Osteoblast (primary cell): ENCODE data around the gene SZT2. TPM values are rescaled to one million over a fixed set of nuclear protein-coding genes. Genes with fewer than 3 reads are reported as not detected.
A peak's percentile ranks its signal among the peaks of the same experiment; 100 is the strongest.
"Not testable (repeated sequence)": the region's sequence is repeated elsewhere in the genome, so short reads cannot be mapped to it uniquely, and the experiment has no call there.

Experiments used
- DNase-seq: peaks from one replicate; pipeline ENCODE4 v3.0.0; 2011; ENCODE audit warnings: low spot score, mixed read lengths; ENCODE audit not compliant: insufficient read length; ENCODE audit errors: missing footprints
- H2AFZ ChIP-seq: 2 replicates; pipeline ENCODE4 v1.6.0; 2011; ENCODE audit warnings: mild to moderate bottlenecking, low read length
- H3K27ac ChIP-seq: 2 replicates; pipeline ENCODE4 v1.5.1; 2011; ENCODE audit warnings: mild to moderate bottlenecking, low read depth, low read length, moderate library complexity
- H3K27me3 ChIP-seq: 2 replicates; pipeline ENCODE4 v1.6.0; 2012; ENCODE audit warnings: mild to moderate bottlenecking, control low read depth, inconsistent platforms, low read length, moderate library complexity; ENCODE audit not compliant: insufficient read depth
- H3K36me3 ChIP-seq: 2 replicates; pipeline ENCODE4 v1.5.1; 2011; ENCODE audit warnings: mild to moderate bottlenecking, low read length, control low read depth, moderate library complexity; ENCODE audit not compliant: insufficient read depth
- H3K4me1 ChIP-seq: 2 replicates; pipeline ENCODE4 v1.5.1; 2011; ENCODE audit warnings: mild to moderate bottlenecking, low read length, control low read depth, moderate library complexity; ENCODE audit not compliant: insufficient read depth
- H3K4me2 ChIP-seq: 2 replicates; pipeline ENCODE4 v1.6.0; 2011; ENCODE audit warnings: mild to moderate bottlenecking, low read length; ENCODE audit not compliant: insufficient read depth
- H3K4me3 ChIP-seq: fragments of 200-600 bp; sonication (generic); 3 replicates; pipeline ENCODE4 v1.5.1; 2012; ENCODE audit warnings: mild to moderate bottlenecking, low read length, inconsistent platforms; ENCODE audit not compliant: insufficient read depth
- H3K79me2 ChIP-seq: 2 replicates; pipeline ENCODE4 v1.6.0; 2012; ENCODE audit warnings: mild to moderate bottlenecking, low read length, control low read depth, inconsistent platforms; ENCODE audit not compliant: insufficient read depth
- H3K9me3 ChIP-seq: 2 replicates; pipeline ENCODE4 v1.5.1; 2011; ENCODE audit warnings: low read depth, low read length, control low read depth
- H4K20me1 ChIP-seq: 2 replicates; pipeline ENCODE4 v1.6.0; 2012; ENCODE audit warnings: mild to moderate bottlenecking, low read length, control low read depth; ENCODE audit not compliant: insufficient read depth
- total RNA-seq: library from RNA; depleted of rRNA; stranded (reverse); fragments of >200 nt; gene quantifications from 2 replicates; pipeline ENCODE4 v1.2.3, GENCODE V29; 2012
- TF ChIP-seq, protein P1 (sequence below): IDR thresholded peaks from 2 replicates; pipeline ENCODE4 v1.5.1; 2011; ENCODE audit warnings: mild to moderate bottlenecking, low read depth, low read length, moderate library complexity; ENCODE audit errors: extremely low read depth

SZT2 gene
- total RNA-seq, 1 donor = 42.0 TPM

DNA sequence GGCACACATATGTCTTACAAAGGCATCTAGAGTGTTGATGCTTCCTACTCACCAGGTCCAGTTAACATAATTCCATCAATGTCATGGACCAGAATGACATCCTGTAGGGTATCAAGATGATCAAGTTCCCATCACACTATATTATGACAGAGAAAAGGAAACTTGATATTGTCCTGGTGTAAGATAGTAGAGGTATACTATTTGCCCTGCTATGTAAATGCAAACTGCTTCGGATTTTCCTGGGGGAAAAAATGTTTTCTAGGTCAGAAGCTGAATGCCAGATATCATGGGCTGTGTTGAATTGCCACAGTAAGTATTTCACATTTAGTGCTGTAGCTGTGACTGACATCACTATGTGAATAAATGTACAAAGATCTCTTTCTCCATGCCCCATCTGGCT, 80.2 kb downstream of the SZT2 start:
- H3K79me2 ChIP-seq = no peaks in the 10 kb centered on the region
- H3K36me3 ChIP-seq = no peaks in the 10 kb centered on the region
- no peak for DNase-seq
- H2AFZ ChIP-seq = no peak overlapping the region
- H3K4me2 ChIP-seq = no peak overlapping the region
- H3K4me3 ChIP-seq = no peak overlapping the region
- H3K4me1 ChIP-seq = peaks cover 37% of the 10 kb centered on the region
- no peaks in the 10 kb centered on the region for H3K27me3 ChIP-seq
- TF ChIP-seq, protein P1, sequence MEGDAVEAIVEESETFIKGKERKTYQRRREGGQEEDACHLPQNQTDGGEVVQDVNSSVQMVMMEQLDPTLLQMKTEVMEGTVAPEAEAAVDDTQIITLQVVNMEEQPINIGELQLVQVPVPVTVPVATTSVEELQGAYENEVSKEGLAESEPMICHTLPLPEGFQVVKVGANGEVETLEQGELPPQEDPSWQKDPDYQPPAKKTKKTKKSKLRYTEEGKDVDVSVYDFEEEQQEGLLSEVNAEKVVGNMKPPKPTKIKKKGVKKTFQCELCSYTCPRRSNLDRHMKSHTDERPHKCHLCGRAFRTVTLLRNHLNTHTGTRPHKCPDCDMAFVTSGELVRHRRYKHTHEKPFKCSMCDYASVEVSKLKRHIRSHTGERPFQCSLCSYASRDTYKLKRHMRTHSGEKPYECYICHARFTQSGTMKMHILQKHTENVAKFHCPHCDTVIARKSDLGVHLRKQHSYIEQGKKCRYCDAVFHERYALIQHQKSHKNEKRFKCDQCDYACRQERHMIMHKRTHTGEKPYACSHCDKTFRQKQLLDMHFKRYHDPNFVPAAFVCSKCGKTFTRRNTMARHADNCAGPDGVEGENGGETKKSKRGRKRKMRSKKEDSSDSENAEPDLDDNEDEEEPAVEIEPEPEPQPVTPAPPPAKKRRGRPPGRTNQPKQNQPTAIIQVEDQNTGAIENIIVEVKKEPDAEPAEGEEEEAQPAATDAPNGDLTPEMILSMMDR = no peak
- no peaks in the 10 kb centered on the region for H4K20me1 ChIP-seq
- H3K27ac ChIP-seq = no peak overlapping the region
- no peaks in the 10 kb centered on the region for H3K9me3 ChIP-seq

DNA sequence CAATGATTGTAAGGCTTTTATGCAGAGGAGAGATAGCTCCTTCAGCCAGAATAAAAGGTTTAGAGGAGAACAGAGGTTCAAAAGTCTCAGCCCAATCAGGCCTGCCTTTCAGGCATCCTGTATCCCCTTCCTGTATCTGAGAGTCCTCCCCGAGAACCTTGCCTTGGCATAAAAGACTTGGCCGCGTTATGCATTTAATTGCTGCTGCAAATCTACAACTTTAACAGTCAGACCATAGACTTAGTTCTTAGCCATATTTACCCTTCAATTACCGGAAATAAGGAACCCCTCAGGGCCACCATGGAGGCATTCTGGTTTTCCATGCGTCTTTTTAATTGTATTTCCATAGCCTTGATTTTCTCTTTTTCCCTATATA, 82.4 kb downstream of the SZT2 start:
- H2AFZ ChIP-seq = no peak overlapping the region
- TF ChIP-seq, protein P1 = no peak

GRCh38 chr1:43472463-43473151, 82.9 kb downstream of the SZT2 start:
- Histone ChIP-seq H3K4me1 (peaks cover 37% of the 10 kb centered on the region), H3K4me3 (peak overlapping the region; percentile 39), H3K27ac (peak overlapping the region; percentile 89), H2AFZ (peak overlapping the region; percentile 62), H3K4me2 (peak overlapping the region; percentile 75)
- H4K20me1 ChIP-seq, H3K9me3 ChIP-seq, H3K79me2 ChIP-seq, H3K27me3 ChIP-seq, H3K36me3 ChIP-seq: not testable (repeated sequence)
- DNase-seq = peak; percentile 66

More for the DNA sequence above, 82.4 kb downstream of the SZT2 start:
- no peaks in the 10 kb centered on the region for H3K79me2 ChIP-seq
- peak overlapping the region; percentile 89 for H3K27ac ChIP-seq
- DNase-seq = no peak
- H3K4me3 ChIP-seq = no peak overlapping the region
- H3K4me2 ChIP-seq = peak overlapping the region; percentile 75
- H3K36me3 ChIP-seq = no peaks in the 10 kb centered on the region
- no peaks in the 10 kb centered on the region for H4K20me1 ChIP-seq
- H3K4me1 ChIP-seq = peaks cover 37% of the 10 kb centered on the region
- H3K27me3 ChIP-seq = no peaks in the 10 kb centered on the region
- H3K9me3 ChIP-seq = no peaks in the 10 kb centered on the region

DNA sequence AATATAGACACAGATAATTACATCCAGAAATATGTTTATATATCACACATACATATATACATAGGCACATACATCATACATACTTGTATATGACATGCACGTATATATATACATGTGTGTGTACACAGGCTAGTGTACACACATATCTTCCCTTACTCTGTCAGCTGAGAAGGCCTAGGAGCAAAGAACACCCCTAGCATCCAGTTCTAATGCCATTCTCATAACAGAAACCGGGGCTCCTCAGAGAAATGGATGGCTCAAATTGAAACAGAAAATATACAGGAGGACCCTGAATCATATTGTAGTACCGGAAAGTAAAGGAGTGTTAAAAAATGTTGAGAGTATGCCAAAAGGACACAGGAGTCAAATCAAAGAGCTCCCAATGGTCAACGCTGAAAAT, 83.8 kb downstream of the SZT2 start:
- Histone ChIP-seq H2AFZ (no peak overlapping the region), H3K27ac (peak overlapping the region; percentile 89), H3K4me3 (no peak overlapping the region), H4K20me1 (no peaks in the 10 kb centered on the region), H3K36me3 (no peaks in the 10 kb centered on the region), H3K27me3 (no peaks in the 10 kb centered on the region), H3K4me1 (peaks cover 37% of the 10 kb centered on the region), H3K79me2 (no peaks in the 10 kb centered on the region), H3K4me2 (peak overlapping the region; percentile 75), H3K9me3 (no peaks in the 10 kb centered on the region)
- TF ChIP-seq, protein P1 = no peak
- no peak for DNase-seq

- H3K27me3 ChIP-seq, H4K20me1 ChIP-seq, H3K4me3 ChIP-seq, H3K9me3 ChIP-seq, H3K79me2 ChIP-seq, H3K4me2 ChIP-seq, H3K36me3 ChIP-seq: not testable (repeated sequence)
- H2AFZ ChIP-seq = peak overlapping the region; percentile 36
- peak; percentile 30 for DNase-seq
- peaks cover 37% of the 10 kb centered on the region for H3K4me1 ChIP-seq
- H3K27ac ChIP-seq = peak overlapping the region; percentile 85
These were observed 86.1 kb downstream of the SZT2 start for GRCh38 chr1:43475611-43476401.
